ENCODE data around the gene SMIM33. TPM values are rescaled to one million over a fixed set of nuclear protein-coding genes. Genes with fewer than 3 reads are reported as not detected.

SMIM33 gene
- total and polyA plus RNA-seq, 10 of the 15 experiments (the other 5 are each of a cell fraction or from before 2014, with no cell fraction given), result 0.03 to 0.25 (median 0.07) TPM; not detected in 4

DNA sequence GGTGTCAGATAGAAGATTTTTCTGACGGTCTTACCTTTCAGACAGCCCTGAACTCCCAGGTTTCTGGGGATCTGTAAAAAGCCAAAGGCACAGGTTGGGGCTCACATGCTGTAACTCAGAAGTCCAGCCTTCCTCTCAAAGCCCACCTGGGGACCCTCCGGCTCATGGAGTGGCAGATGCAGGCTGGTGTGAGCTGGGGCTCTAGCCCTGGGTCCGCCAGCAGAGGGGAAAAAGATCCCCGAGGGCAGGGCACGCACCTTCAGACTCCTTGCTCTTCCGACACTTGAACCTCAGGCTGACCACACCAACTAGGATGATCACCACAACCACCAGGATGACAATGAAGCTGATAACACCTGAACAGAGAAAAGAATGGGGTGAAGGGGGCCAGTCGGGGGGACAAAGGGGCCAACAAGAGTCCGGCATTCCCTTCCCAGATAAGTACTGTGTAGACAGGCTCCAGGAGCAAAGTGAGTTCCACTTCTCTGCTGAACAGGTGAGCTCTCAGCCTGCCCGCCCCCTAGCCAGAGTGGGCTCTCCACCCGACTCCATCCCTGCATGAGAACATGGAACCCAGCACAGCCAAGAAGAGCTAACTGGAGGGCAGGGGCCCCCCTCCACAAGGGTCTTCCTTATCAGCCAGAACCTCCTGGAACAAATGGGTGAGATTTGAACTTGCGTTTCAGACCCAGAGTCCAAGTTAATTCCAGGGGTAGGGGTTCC lies 16.1 kb upstream of the SMIM33 start:
- no peak overlapping the region for H3K4me3 ChIP-seq
- POLR2A ChIA-PET, result interaction anchor here (0.6 to 1.4 kb wide), 5 partner anchors 9 to 60 kb away, joined by 3 to 11 read pairs (median 4); no protein-coding TSS in a partner anchor
- H3K27me3 ChIP-seq (replicated peaks in 1 of 2; ENCODE audit: control insufficient read depth in 2 of 2, insufficient read depth in 2 of 2, low read length in 1 of 2), result no peaks in the 10 kb centered on the region
- 85% methylated on average over 11 of the region's 11 CpGs for WGBS (ENCODE audit: insufficient coverage, insufficient replicate concordance, low lambda C conversion rate, missing lambda C conversion rate)
- TF ChIP-seq POU2F2 (IDR thresholded peaks at IDR 0.05; ENCODE audit: borderline replicate concordance, low read depth, low read length), result no peak
- TF ChIP-seq, protein P1, sequence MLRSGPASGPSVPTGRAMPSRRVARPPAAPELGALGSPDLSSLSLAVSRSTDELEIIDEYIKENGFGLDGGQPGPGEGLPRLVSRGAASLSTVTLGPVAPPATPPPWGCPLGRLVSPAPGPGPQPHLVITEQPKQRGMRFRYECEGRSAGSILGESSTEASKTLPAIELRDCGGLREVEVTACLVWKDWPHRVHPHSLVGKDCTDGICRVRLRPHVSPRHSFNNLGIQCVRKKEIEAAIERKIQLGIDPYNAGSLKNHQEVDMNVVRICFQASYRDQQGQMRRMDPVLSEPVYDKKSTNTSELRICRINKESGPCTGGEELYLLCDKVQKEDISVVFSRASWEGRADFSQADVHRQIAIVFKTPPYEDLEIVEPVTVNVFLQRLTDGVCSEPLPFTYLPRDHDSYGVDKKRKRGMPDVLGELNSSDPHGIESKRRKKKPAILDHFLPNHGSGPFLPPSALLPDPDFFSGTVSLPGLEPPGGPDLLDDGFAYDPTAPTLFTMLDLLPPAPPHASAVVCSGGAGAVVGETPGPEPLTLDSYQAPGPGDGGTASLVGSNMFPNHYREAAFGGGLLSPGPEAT (IDR thresholded peaks at IDR 0.05; ENCODE audit: low read depth), result peak; percentile 1; the same call in 1 of the 2 replicates
- TF ChIP-seq IKZF1 (conservative IDR thresholded peaks at IDR 0.05), result peak; percentile 40; the same call in 1 of the 2 replicates
- TF ChIP-seq IRF4 (IDR thresholded peaks at IDR 0.05; ENCODE audit: low read depth, low read length), result peak; percentile 6; the same call in 1 of the 2 replicates
- TF ChIP-seq, protein P2, sequence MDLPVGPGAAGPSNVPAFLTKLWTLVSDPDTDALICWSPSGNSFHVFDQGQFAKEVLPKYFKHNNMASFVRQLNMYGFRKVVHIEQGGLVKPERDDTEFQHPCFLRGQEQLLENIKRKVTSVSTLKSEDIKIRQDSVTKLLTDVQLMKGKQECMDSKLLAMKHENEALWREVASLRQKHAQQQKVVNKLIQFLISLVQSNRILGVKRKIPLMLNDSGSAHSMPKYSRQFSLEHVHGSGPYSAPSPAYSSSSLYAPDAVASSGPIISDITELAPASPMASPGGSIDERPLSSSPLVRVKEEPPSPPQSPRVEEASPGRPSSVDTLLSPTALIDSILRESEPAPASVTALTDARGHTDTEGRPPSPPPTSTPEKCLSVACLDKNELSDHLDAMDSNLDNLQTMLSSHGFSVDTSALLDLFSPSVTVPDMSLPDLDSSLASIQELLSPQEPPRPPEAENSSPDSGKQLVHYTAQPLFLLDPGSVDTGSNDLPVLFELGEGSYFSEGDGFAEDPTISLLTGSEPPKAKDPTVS (IDR thresholded peaks at IDR 0.05; ENCODE audit: low read depth, low read length), result no peak
- peak; percentile 5; the same call in 1 of the 2 replicates for TF ChIP-seq MTA2 (IDR thresholded peaks at IDR 0.05; ENCODE audit: low read depth)
- TF ChIP-seq NFYA (IDR thresholded peaks at IDR 0.05; ENCODE audit: borderline replicate concordance, low read depth, low read length), result no peak
- TF ChIP-seq IKZF2 (IDR thresholded peaks at IDR 0.05), result 0 out of 4 replicates have a peak, but pooled peaks of 1 of the 2 experiments have one; percentile 8
- TF ChIP-seq SIN3A (IDR thresholded peaks at IDR 0.05; ENCODE audit: low read depth, low read length), result no peak
- TF ChIP-seq, protein P3, sequence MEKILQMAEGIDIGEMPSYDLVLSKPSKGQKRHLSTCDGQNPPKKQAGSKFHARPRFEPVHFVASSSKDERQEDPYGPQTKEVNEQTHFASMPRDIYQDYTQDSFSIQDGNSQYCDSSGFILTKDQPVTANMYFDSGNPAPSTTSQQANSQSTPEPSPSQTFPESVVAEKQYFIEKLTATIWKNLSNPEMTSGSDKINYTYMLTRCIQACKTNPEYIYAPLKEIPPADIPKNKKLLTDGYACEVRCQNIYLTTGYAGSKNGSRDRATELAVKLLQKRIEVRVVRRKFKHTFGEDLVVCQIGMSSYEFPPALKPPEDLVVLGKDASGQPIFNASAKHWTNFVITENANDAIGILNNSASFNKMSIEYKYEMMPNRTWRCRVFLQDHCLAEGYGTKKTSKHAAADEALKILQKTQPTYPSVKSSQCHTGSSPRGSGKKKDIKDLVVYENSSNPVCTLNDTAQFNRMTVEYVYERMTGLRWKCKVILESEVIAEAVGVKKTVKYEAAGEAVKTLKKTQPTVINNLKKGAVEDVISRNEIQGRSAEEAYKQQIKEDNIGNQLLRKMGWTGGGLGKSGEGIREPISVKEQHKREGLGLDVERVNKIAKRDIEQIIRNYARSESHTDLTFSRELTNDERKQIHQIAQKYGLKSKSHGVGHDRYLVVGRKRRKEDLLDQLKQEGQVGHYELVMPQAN (conservative IDR thresholded peaks at IDR 0.05), result 0 out of 2 replicates have a peak, but pooled peaks have one; percentile 2
- RAD21 ChIA-PET (ENCODE audit: unreplicated experiment), result interaction anchor here (0.6 to 1.4 kb wide), 3 partner anchors 12 to 117 kb away, joined by 3 to 5 read pairs (median 3); no protein-coding TSS in a partner anchor
- no peak for DNase-seq (ENCODE audit: low read depth, low spot score)
- no peaks in the 10 kb centered on the region for H4K20me1 ChIP-seq (ENCODE audit: control insufficient read depth, insufficient read depth)
- SMC1A ChIA-PET (ENCODE audit: uncharacterized antibody, unreplicated experiment), result interaction anchor here (1.3 to 2.3 kb wide), 3 partner anchors 17 to 70 kb away, joined by 4 to 12 read pairs (median 7); no protein-coding TSS in a partner anchor
- H3K4me2 ChIP-seq (ENCODE audit: control insufficient read depth, insufficient read depth), result no peak overlapping the region
- no peak overlapping the region for H2AFZ ChIP-seq (ENCODE audit: control insufficient read depth, low read depth, low read length)
- H3K79me2 ChIP-seq (ENCODE audit: control insufficient read depth, insufficient read depth, low read length), result no peaks in the 10 kb centered on the region
- no peaks in the 10 kb centered on the region for H3K36me3 ChIP-seq (ENCODE audit: control insufficient read depth in 2 of 2, insufficient read depth in 2 of 2, low read length in 1 of 2)
- no peak overlapping the region for H3K9ac ChIP-seq (ENCODE audit: control insufficient read depth, insufficient read depth, low read length)
- H3K4me1 ChIP-seq (ENCODE audit: control insufficient read depth, insufficient read depth, low read length), result peaks cover 43% of the 10 kb centered on the region
- no peak for ATAC-seq
- H3K27ac ChIP-seq (ENCODE audit: control insufficient read depth, insufficient read depth), result no peak overlapping the region
- intact Hi-C loops (cut with micrococcal nuclease; ENCODE audit: unreplicated experiment) (loop anchor here (5.0 kb wide), 1 partner anchor 208 kb away; no protein-coding TSS in a partner anchor), in situ Hi-C loops (cut with MboI) (no loop called here)
- no peak for FAIRE-seq
- no peaks in the 10 kb centered on the region for H3K9me3 ChIP-seq (replicated peaks; ENCODE audit: control insufficient read depth, insufficient read depth, low read length)
- BruUV-seq (replicated peaks), result no TSS peak
- CTCF ChIA-PET, result interaction anchor here (0.6 to 2.4 kb wide), 8 partner anchors 15 to 177 kb away, joined by 3 to 14 read pairs (median 4); partner anchors contain the start of gene DNAJC18

Data from GM12878 (cell line).